ENCODE data around the gene NDUFA1. TPM values are rescaled to one million over a fixed set of nuclear protein-coding genes. Genes with fewer than 3 reads are reported as not detected.
"Not testable (repeated sequence)": the region's sequence is repeated elsewhere in the genome, so short reads cannot be mapped to it uniquely, and the experiment has no call there.

The NDUFA1 gene
- polyA plus RNA-seq, 3 donors: 55.6 to 353 (median 321) TPM

DNA sequence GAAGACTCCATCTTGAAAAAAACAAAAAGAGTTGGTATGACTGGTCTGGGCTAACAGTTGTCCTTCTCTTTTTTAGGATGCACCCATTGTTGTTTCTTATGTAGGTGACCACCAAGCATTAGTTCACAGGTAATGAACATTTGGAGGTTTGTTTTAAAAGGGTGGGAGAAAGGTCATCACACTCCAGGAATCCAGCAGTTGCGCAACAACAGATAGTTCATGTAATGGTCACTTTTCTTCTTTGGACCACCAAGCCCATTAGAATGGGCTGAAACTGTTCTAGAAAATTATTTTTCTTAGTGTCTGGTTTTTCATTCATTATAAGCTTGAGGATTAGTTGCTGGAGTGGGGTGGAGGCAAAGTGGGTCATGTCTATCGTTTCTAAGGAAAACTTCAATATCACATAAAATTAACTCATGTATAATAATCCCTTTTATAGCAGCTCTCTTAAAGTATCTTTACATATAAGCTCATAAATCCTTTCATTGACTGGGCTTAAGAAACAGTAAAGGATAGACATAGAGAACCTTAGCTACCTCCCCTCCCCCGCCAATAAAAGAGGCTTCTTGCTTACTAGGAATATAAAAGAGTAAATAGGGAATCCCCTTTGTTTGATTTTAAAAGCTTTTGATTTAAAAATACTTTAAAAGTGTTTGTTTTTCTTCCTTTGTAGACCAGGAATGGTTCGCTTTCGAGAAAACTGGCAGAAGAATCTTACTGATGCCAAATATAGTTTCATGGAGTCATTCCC is 48.4 kb downstream of the NDUFA1 start:
- Histone ChIP-seq H3K4me1 (ENCODE audit: control insufficient read depth in 1 of 2, insufficient read depth in 2 of 2, low read length in 2 of 2) (no peaks in the 10 kb centered on the region), H3K9me3 (replicated peaks in 1 of 2; ENCODE audit: control insufficient read depth in 1 of 2, insufficient read depth in 1 of 2, low read length in 2 of 2) (no peaks in the 10 kb centered on the region), H3K9ac (ENCODE audit: insufficient read depth, low read length, poor library complexity, severe bottlenecking) (no peak overlapping the region), H3K27me3 (ENCODE audit: control insufficient read depth in 2 of 2, insufficient read depth in 2 of 2, low read length in 2 of 2) (no peaks in the 10 kb centered on the region), H3K36me3 (replicated peaks in 1 of 2; ENCODE audit: control insufficient read depth in 1 of 2, insufficient read depth in 2 of 2, low read length in 2 of 2) (peaks cover 0 to 11% of the 10 kb centered on the region in 2 donors), H3K27ac (ENCODE audit: low read depth in 1 of 2, low read length in 2 of 2) (no peak overlapping the region), H3K79me2 (ENCODE audit: insufficient read depth, low read length) (no peaks in the 10 kb centered on the region), H3K4me3 (replicated peaks in 1 of 3; ENCODE audit: low read depth in 2 of 3, low read length in 3 of 3) (no peak overlapping the region), H2AFZ (ENCODE audit: insufficient read depth, low read depth, low read length, poor library complexity, severe bottlenecking) (no peak overlapping the region), H3K4me2 (replicated peaks; ENCODE audit: extremely low read depth, low read length, poor library complexity, severe bottlenecking) (no peak overlapping the region), H4K20me1 (ENCODE audit: insufficient read depth, low read length) (no peaks in the 10 kb centered on the region)
- Mint-ChIP-seq H3K36me3 (peaks cover 10 to 20% of the 10 kb centered on the region in 2 donors), H3K27me3 (ENCODE audit: low read depth in 3 of 3) (peaks cover 0 to 2% (median 0%) of the 10 kb centered on the region in 3 donors), H3K4me1 (no peaks in the 10 kb centered on the region), H3K9me3 (peaks cover 0 to 5% (median 0%) of the 10 kb centered on the region in 7 donors), H3K4me3 (no peak overlapping the region), H3K27ac (no peak overlapping the region)
- intact Hi-C loops (cut with micrococcal nuclease): no loop called here
- TF ChIP-seq, protein P1, sequence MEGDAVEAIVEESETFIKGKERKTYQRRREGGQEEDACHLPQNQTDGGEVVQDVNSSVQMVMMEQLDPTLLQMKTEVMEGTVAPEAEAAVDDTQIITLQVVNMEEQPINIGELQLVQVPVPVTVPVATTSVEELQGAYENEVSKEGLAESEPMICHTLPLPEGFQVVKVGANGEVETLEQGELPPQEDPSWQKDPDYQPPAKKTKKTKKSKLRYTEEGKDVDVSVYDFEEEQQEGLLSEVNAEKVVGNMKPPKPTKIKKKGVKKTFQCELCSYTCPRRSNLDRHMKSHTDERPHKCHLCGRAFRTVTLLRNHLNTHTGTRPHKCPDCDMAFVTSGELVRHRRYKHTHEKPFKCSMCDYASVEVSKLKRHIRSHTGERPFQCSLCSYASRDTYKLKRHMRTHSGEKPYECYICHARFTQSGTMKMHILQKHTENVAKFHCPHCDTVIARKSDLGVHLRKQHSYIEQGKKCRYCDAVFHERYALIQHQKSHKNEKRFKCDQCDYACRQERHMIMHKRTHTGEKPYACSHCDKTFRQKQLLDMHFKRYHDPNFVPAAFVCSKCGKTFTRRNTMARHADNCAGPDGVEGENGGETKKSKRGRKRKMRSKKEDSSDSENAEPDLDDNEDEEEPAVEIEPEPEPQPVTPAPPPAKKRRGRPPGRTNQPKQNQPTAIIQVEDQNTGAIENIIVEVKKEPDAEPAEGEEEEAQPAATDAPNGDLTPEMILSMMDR (IDR thresholded peaks at IDR 0.05): no peak
- no peak for DNase-seq
- no CpG with 5 or more reads among the region's 5 CpGs for WGBS (ENCODE audit: insufficient coverage)

DNA sequence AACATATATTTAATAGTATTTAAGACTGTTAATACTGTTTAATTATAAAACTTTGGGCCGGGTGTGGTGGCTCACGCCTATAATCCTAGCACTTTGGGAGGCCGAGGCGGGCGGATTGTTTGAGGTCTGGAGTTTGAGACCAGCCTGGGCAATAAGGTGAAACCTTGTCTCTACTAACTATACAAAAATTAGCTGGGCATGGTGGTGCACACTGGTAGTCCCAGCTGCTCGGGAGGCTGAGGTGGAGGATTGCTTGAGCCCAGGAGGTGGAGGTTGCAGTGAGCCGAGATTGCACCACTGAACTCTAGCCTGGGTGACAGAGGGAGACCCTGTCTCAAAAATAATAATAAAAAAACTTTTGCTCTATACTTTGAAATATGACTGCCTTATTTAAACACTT is 50.8 kb downstream of the NDUFA1 start:
- H3K4me1 Mint-ChIP-seq; H3K4me3 Mint-ChIP-seq; H3K4me3 ChIP-seq (replicated peaks in 1 of 3; ENCODE audit: low read depth in 2 of 3, low read length in 3 of 3); H3K27ac Mint-ChIP-seq; intact Hi-C loops (cut with micrococcal nuclease); H2AFZ ChIP-seq (ENCODE audit: insufficient read depth, low read depth, low read length, poor library complexity, severe bottlenecking); H3K79me2 ChIP-seq (ENCODE audit: insufficient read depth, low read length); H4K20me1 ChIP-seq (ENCODE audit: insufficient read depth, low read length); H3K9me3 Mint-ChIP-seq; H3K4me1 ChIP-seq (ENCODE audit: control insufficient read depth in 1 of 2, insufficient read depth in 2 of 2, low read length in 2 of 2); H3K9me3 ChIP-seq (replicated peaks in 1 of 2; ENCODE audit: control insufficient read depth in 1 of 2, insufficient read depth in 1 of 2, low read length in 2 of 2); H3K27me3 Mint-ChIP-seq (ENCODE audit: low read depth in 3 of 3); H3K27me3 ChIP-seq (ENCODE audit: control insufficient read depth in 2 of 2, insufficient read depth in 2 of 2, low read length in 2 of 2); DNase-seq; H3K4me2 ChIP-seq (replicated peaks; ENCODE audit: extremely low read depth, low read length, poor library complexity, severe bottlenecking); H3K27ac ChIP-seq (ENCODE audit: low read depth in 1 of 2, low read length in 2 of 2); H3K9ac ChIP-seq (ENCODE audit: insufficient read depth, low read length, poor library complexity, severe bottlenecking): not testable (repeated sequence)
- peaks cover 23 to 34% of the 10 kb centered on the region in 2 donors for H3K36me3 Mint-ChIP-seq
- peaks cover 0 to 22% of the 10 kb centered on the region in 2 donors for H3K36me3 ChIP-seq (replicated peaks in 1 of 2; ENCODE audit: control insufficient read depth in 1 of 2, insufficient read depth in 2 of 2, low read length in 2 of 2)
- no CpG with 5 or more reads among the region's 7 CpGs for WGBS (ENCODE audit: insufficient coverage)

Other genes starting within 250 kb of the NDUFA1 start
- 10 to 100 TPM; 21.8 to 52.7 (median 31.1) TPM for gene SEPTIN6, start 178.7 kb upstream of the NDUFA1 start, polyA plus RNA-seq
- 1 to 10 TPM; 3.8 to 7.4 (median 4.0) TPM for gene SOWAHD, start 113.2 kb upstream of the NDUFA1 start, polyA plus RNA-seq
- 1,000 to 10,000 TPM; 1,908 to 2,198 (median 1,931) TPM for gene RPL39, start 80.2 kb upstream of the NDUFA1 start, polyA plus RNA-seq
- gene UPF3B, start 18.9 kb upstream of the NDUFA1 start, polyA plus RNA-seq: 1 to 10 TPM; 2.1 to 4.2 (median 2.5) TPM
- gene RNF113A, start 99 bp upstream of the NDUFA1 start, polyA plus RNA-seq: 10 to 100 TPM; 20.4 to 21.6 (median 21.5) TPM
- gene AKAP14, start 24.1 kb downstream of the NDUFA1 start, polyA plus RNA-seq: not detected
- 1 to 10 TPM; 2.0 to 2.9 (median 2.1) TPM for gene NKAP, start 71.9 kb downstream of the NDUFA1 start, polyA plus RNA-seq
- under 1 TPM in 1 of 3 donors, not detected in 2; 0.05 TPM for gene RHOXF2B, start 205.9 kb downstream of the NDUFA1 start, polyA plus RNA-seq
- gene RHOXF1, start 244.1 kb downstream of the NDUFA1 start, polyA plus RNA-seq: under 1 TPM in 1 of 3 donors, not detected in 2; 0.28 TPM